ENCODE results near the gene RACK1. TPM values are rescaled to one million over a fixed set of nuclear protein-coding genes. Genes with fewer than 3 reads are reported as not detected.

The RACK1 gene
- total RNA-seq, 1 experiment from 2014 or later = 2,552 TPM

GRCh38 chr5:181245427-181246275 is 1.9 kb upstream of the RACK1 start:
- no CpG with 5 or more reads among the region's 34 CpGs for WGBS (ENCODE audit: extremely low coverage, insufficient read length, low lambda C conversion rate)
- no peak overlapping the region for H3K56ac ChIP-seq (ENCODE audit: insufficient read length, low read depth, low read length)
- H2BK120ac ChIP-seq (ENCODE audit: low read depth, low read length, poor library complexity, severe bottlenecking) = no peak overlapping the region
- H4K5ac ChIP-seq (ENCODE audit: insufficient read length, low read depth, low read length) = no peak overlapping the region
- DNase-seq = peak; percentile 47
- no peaks in the 10 kb centered on the region for H4K20me1 ChIP-seq (ENCODE audit: control insufficient read depth, insufficient read depth, insufficient read length)
- H3K9ac ChIP-seq (ENCODE audit: extremely low read depth, insufficient read length, low read length) = peak overlapping the region; percentile 75
- peak overlapping the region; percentile 60; the same call in 1 of the 2 replicates for H3K14ac ChIP-seq (ENCODE audit: insufficient read depth, low read length)
- H4K8ac ChIP-seq (replicated peaks; ENCODE audit: insufficient read length, low read depth, low read length) = no peak overlapping the region
- no peaks in the 10 kb centered on the region for H3K27me3 ChIP-seq (ENCODE audit: insufficient read depth, low read length)
- peak overlapping the region; percentile 65 for H3K4me2 ChIP-seq (ENCODE audit: insufficient read depth, insufficient read length, low read length)
- no peak overlapping the region for H2BK5ac ChIP-seq (ENCODE audit: insufficient read length, low read length)
- H3K23ac ChIP-seq (ENCODE audit: insufficient read length, low read depth, low read length) = no peak overlapping the region
- TF ChIP-seq CTCF (conservative IDR thresholded peaks at IDR 0.05) = no peak
- H2BK15ac ChIP-seq (ENCODE audit: low read depth, low read length) = no peak overlapping the region
- peak overlapping the region; percentile 9 for H3K18ac ChIP-seq (ENCODE audit: insufficient read length, low read depth, low read length)
- H3K9me3 ChIP-seq (ENCODE audit: control insufficient read depth, low read depth, low read length) = no peaks in the 10 kb centered on the region
- peaks cover 49% of the 10 kb centered on the region for H3K79me2 ChIP-seq (ENCODE audit: insufficient read depth, low read length)
- peaks cover 23% of the 10 kb centered on the region for H3K23me2 ChIP-seq (ENCODE audit: insufficient read length, low read depth, low read length, poor library complexity, severe bottlenecking)
- peaks cover 2% of the 10 kb centered on the region for H3K27me3 Mint-ChIP-seq (ENCODE audit: low read depth)
- no peak overlapping the region for H3K27ac ChIP-seq (ENCODE audit: insufficient read length, low read depth, low read length)
- H3K79me1 ChIP-seq (ENCODE audit: insufficient read depth, low read depth, low read length, poor library complexity, severe bottlenecking) = peaks cover 28% of the 10 kb centered on the region
- H3K4ac ChIP-seq (ENCODE audit: low read depth, low read length) = no peak overlapping the region
- H3K36me3 Mint-ChIP-seq (ENCODE audit: insufficient read depth in 1 of 3, low read depth in 3 of 3) = peaks cover 40 to 60% (median 56%) of the 10 kb centered on the region in 3 experiments
- no peak overlapping the region for H3T11ph ChIP-seq (ENCODE audit: low read length)
- H3K4me3 Mint-ChIP-seq = peak overlapping the region; percentile 93 to 97
- no peak overlapping the region for H4K91ac ChIP-seq (ENCODE audit: insufficient read length, low read depth, low read length)
- H2BK12ac ChIP-seq (ENCODE audit: insufficient read length, low read depth, low read length) = no peak overlapping the region
- H3K4me1 Mint-ChIP-seq = peaks cover 37 to 61% of the 10 kb centered on the region in 2 experiments
- H3K9me3 Mint-ChIP-seq = peaks cover 3 to 4% of the 10 kb centered on the region in 2 experiments; a peak in 3 of 5 replicates
- no peak overlapping the region for H2AK5ac ChIP-seq (ENCODE audit: insufficient read length, low read length)
- H2AFZ ChIP-seq (ENCODE audit: low read length) = no peak overlapping the region
- peak overlapping the region; percentile 95 to 99 (median 98) for H3K27ac Mint-ChIP-seq
- no peak overlapping the region for H2BK20ac ChIP-seq (ENCODE audit: low read depth, low read length, poor library complexity, severe bottlenecking)
- H3K4me1 ChIP-seq (ENCODE audit: insufficient read depth, low read length) = no peaks in the 10 kb centered on the region

Data from H9 (cell line).